CD14-positive monocyte (primary cell): ENCODE measurements around the gene PATZ1. TPM values are rescaled to one million over a fixed set of nuclear protein-coding genes. Genes with fewer than 3 reads are reported as not detected.

Source experiments
- DNase-seq, 3 donors: peaks; one replicate each; pipeline ENCODE4 v3.0.0-alpha.2; 2011 to 2022
- H2AFZ ChIP-seq: 2 replicates; pipeline ENCODE4 v1.6.0; 2012; ENCODE audit warnings: mild to moderate bottlenecking, low read depth, low read length, inconsistent platforms; ENCODE audit not compliant: insufficient read depth, poor library complexity, severe bottlenecking
- H3K27ac ChIP-seq, 2 donors: 1 replicate in 1 of 2; 2 replicates in 1 of 2; pipeline ENCODE4 v1.5.1; 2012 to 2013; ENCODE audit warnings: low read length in 2 of 2, control low read depth in 1 of 2, inconsistent platforms in 1 of 2, low read depth in 1 of 2, mild to moderate bottlenecking in 1 of 2
- H3K27me3 ChIP-seq, 2 donors: one replicate each; pipeline versions ENCODE4 v1.6.0 to v1.6.1; 2011 to 2013; ENCODE audit warnings: low read length in 2 of 2; ENCODE audit not compliant: control insufficient read depth in 2 of 2, insufficient read depth in 2 of 2
- H3K36me3 ChIP-seq, 2 donors: replicated peaks in 1 of 2; 1 replicate in 1 of 2; 2 replicates in 1 of 2; pipeline versions ENCODE4 v1.5.1 to v1.6.1; 2012 to 2013; ENCODE audit warnings: low read length in 2 of 2, control low read depth in 1 of 2, inconsistent platforms in 1 of 2, mild to moderate bottlenecking in 1 of 2; ENCODE audit not compliant: insufficient read depth in 2 of 2, control insufficient read depth in 1 of 2
- H3K4me1 ChIP-seq, 2 donors: 1 replicate in 1 of 2; 2 replicates in 1 of 2; pipeline versions ENCODE4 v1.5.1 to v1.6.1; 2012 to 2013; ENCODE audit warnings: low read length in 2 of 2, control low read depth in 1 of 2, inconsistent platforms in 1 of 2, mild to moderate bottlenecking in 1 of 2, moderate library complexity in 1 of 2; ENCODE audit not compliant: insufficient read depth in 2 of 2, control insufficient read depth in 1 of 2
- H3K4me2 ChIP-seq: replicated peaks from 2 replicates; pipeline ENCODE3; 2012; ENCODE audit warnings: low read length, moderate library complexity, mild to moderate bottlenecking; ENCODE audit not compliant: poor library complexity, severe bottlenecking; ENCODE audit errors: extremely low read depth
- H3K4me3 ChIP-seq, 3 experiments: fragments of 200-600 bp in 1 of 3; sonication (generic) in 1 of 3; replicated peaks in 1 of 3; 1 replicate in 2 of 3; 2 replicates in 1 of 3; pipeline ENCODE4 v1.5.1; 2011 to 2013; ENCODE audit warnings: low read length in 3 of 3, mild to moderate bottlenecking in 3 of 3, control low read depth in 2 of 3, low read depth in 2 of 3, inconsistent platforms in 1 of 3, moderate library complexity in 1 of 3
- H3K79me2 ChIP-seq: 2 replicates; pipeline ENCODE4 v1.6.0; 2012; ENCODE audit warnings: mild to moderate bottlenecking, control low read depth, inconsistent platforms, low read length, moderate library complexity; ENCODE audit not compliant: insufficient read depth
- H3K9ac ChIP-seq: 2 replicates; pipeline ENCODE4 v1.6.0; 2017; ENCODE audit warnings: low read length, mild to moderate bottlenecking; ENCODE audit not compliant: insufficient read depth, poor library complexity, severe bottlenecking
- H3K9me3 ChIP-seq, 2 donors: replicated peaks in 1 of 2; 1 replicate in 1 of 2; 2 replicates in 1 of 2; pipeline versions ENCODE4 v1.5.1 to v1.6.1; 2012 to 2013; ENCODE audit warnings: low read length in 2 of 2, control low read depth in 1 of 2; ENCODE audit not compliant: control insufficient read depth in 1 of 2, insufficient read depth in 1 of 2
- H4K20me1 ChIP-seq: 2 replicates; pipeline ENCODE4 v1.6.0; 2012; ENCODE audit warnings: mild to moderate bottlenecking, low read length, control low read depth, moderate library complexity; ENCODE audit not compliant: insufficient read depth
- H3K27ac Mint-ChIP-seq, 7 donors: one replicate each; pipeline ENCODE4 v1.8.0; 2020; ENCODE audit warnings: mild to moderate bottlenecking in 7 of 7, mixed read lengths in 7 of 7, moderate library complexity in 6 of 7, inconsistent platforms in 2 of 7
- H3K27me3 Mint-ChIP-seq, 3 donors: one replicate each; pipeline ENCODE4 v1.8.0; 2021 to 2022; ENCODE audit warnings: low read depth in 3 of 3, mild to moderate bottlenecking in 3 of 3, mixed read lengths in 3 of 3, moderate library complexity in 3 of 3, inconsistent platforms in 1 of 3
- H3K36me3 Mint-ChIP-seq, 2 donors: one replicate each; pipeline ENCODE4 v1.8.0; 2020; ENCODE audit warnings: mixed read lengths in 2 of 2, inconsistent platforms in 1 of 2, mild to moderate bottlenecking in 1 of 2
- H3K4me1 Mint-ChIP-seq: one replicate; pipeline ENCODE4 v1.8.0; 2020; ENCODE audit warnings: mild to moderate bottlenecking, mixed read lengths
- H3K4me3 Mint-ChIP-seq, 2 donors: one replicate each; pipeline ENCODE4 v1.8.0; 2020; ENCODE audit warnings: mild to moderate bottlenecking in 2 of 2, mixed read lengths in 2 of 2, moderate library complexity in 1 of 2
- H3K9me3 Mint-ChIP-seq, 7 donors: one replicate each; pipeline ENCODE4 v1.8.0; 2020 to 2022; ENCODE audit warnings: mixed read lengths in 7 of 7, mild to moderate bottlenecking in 6 of 7, moderate library complexity in 6 of 7, inconsistent platforms in 2 of 7
- CTCF ChIP-seq: fragments of 200-600 bp; IDR thresholded peaks from one replicate; pipeline ENCODE4 v1.8.0; 2022; ENCODE audit warnings: antibody characterized with exemption, mild to moderate bottlenecking
- WGBS: methylation state at CpG from one replicate; pipeline ENCODE4 v1.1.5; 2013; ENCODE audit warnings: missing lambda C conversion rate; ENCODE audit not compliant: insufficient coverage; 5-methylcytosine and 5-hydroxymethylcytosine counted together
- intact Hi-C, 2 donors: fragments of 100-400 bp; cut with micrococcal nuclease; formaldehyde crosslinking; loops; one replicate each; pipeline versions ENCODE4 v1.15.0 to v1.15.1; 2023
- polyA plus RNA-seq, 3 donors: library from polyadenylated mRNA; depleted of rRNA in 1 of 3; unstranded in 2 of 3; stranded (reverse) in 1 of 3; fragments of 300-500 nt in 2 of 3; fragments of >200 nt in 1 of 3; fragmentation: Illumina TruSeq in 2 of 3; gene quantifications; 1 replicate in 2 of 3; 2 replicates in 1 of 3; pipeline ENCODE4 v1.2.3, GENCODE V29; 2012 to 2021

The PATZ1 gene
- polyA plus RNA-seq, 3 donors, result 1.8 to 10.7 (median 2.0) TPM

GRCh38 chr22:31305194-31305593, 41.0 kb downstream of the PATZ1 start:
- H3K4me3 Mint-ChIP-seq, result no peak overlapping the region
- Histone ChIP-seq H3K4me2 (no peak overlapping the region), H3K27ac (no peak overlapping the region), H3K4me3 (no peak overlapping the region), H3K36me3 (no peaks in the 10 kb centered on the region), H3K9me3 (no peaks in the 10 kb centered on the region), H2AFZ (no peak overlapping the region), H4K20me1 (no peaks in the 10 kb centered on the region), H3K27me3 (no peaks in the 10 kb centered on the region), H3K9ac (no peak overlapping the region), H3K79me2 (no peaks in the 10 kb centered on the region), H3K4me1 (no peaks in the 10 kb centered on the region)
- intact Hi-C loops, result no loop called here
- no peaks in the 10 kb centered on the region for H3K36me3 Mint-ChIP-seq
- WGBS, result 100% methylated on average over 1 of the region's 3 CpGs
- peaks cover 3% of the 10 kb centered on the region for H3K4me1 Mint-ChIP-seq
- no peak overlapping the region for H3K27ac Mint-ChIP-seq
- peaks cover 0 to 6% (median 0%) of the 10 kb centered on the region in 3 donors for H3K27me3 Mint-ChIP-seq
- TF ChIP-seq CTCF, result no peak
- no peaks in the 10 kb centered on the region for H3K9me3 Mint-ChIP-seq
- no peak for DNase-seq

GRCh38 chr22:31302537-31302936, 43.6 kb downstream of the PATZ1 start:
- TF ChIP-seq CTCF, result no peak
- intact Hi-C loops, result no loop called here
- H3K79me2 ChIP-seq, result no peaks in the 10 kb centered on the region
- H2AFZ ChIP-seq, result no peak overlapping the region
- H4K20me1 ChIP-seq, result no peaks in the 10 kb centered on the region
- H3K4me1 ChIP-seq, result no peaks in the 10 kb centered on the region
- H3K9me3 ChIP-seq, result no peaks in the 10 kb centered on the region
- H3K4me1 Mint-ChIP-seq, result peaks cover 3% of the 10 kb centered on the region
- WGBS, result no CpG with 5 or more reads among the region's 3 CpGs
- H3K9me3 Mint-ChIP-seq, result no peaks in the 10 kb centered on the region
- H3K27ac ChIP-seq, result no peak overlapping the region
- H3K36me3 ChIP-seq, result no peaks in the 10 kb centered on the region
- H3K9ac ChIP-seq, result no peak overlapping the region
- no peaks in the 10 kb centered on the region for H3K36me3 Mint-ChIP-seq
- H3K27me3 ChIP-seq, result no peaks in the 10 kb centered on the region
- DNase-seq, result no peak
- no peak overlapping the region for H3K4me3 ChIP-seq
- H3K4me3 Mint-ChIP-seq, result no peak overlapping the region
- no peak overlapping the region for H3K4me2 ChIP-seq
- peaks cover 0 to 9% (median 0%) of the 10 kb centered on the region in 3 donors for H3K27me3 Mint-ChIP-seq
- H3K27ac Mint-ChIP-seq, result no peak overlapping the region
